HEK293 (cell line): ENCODE results near the gene CACNA2D1.

Experiments
- CTCF ChIA-PET: fragments of 350-600 bp; formaldehyde crosslinking; extraction: SDS; loops from one replicate; lab custom pipeline; 2021; ENCODE audit warnings: antibody characterized with exemption; lab: Yijun Ruan, JAX
- POLR2A ChIA-PET: fragments of 300-600 bp; formaldehyde crosslinking; extraction: SDS; loops from one replicate; lab custom pipeline; 2020; ENCODE audit warnings: antibody characterized with exemption, inconsistent platforms; lab: Yijun Ruan, JAX
- H3K27ac ChIP-seq: fragments of 200-500 bp; sonication (Bioruptor generic); 2 replicates; pipeline ENCODE4 v1.5.1; 2014; ENCODE audit warnings: low read depth, low read length, control low read depth, inconsistent platforms; ENCODE audit errors: extremely low read depth
- H3K36me3 ChIP-seq, 2 experiments: fragments of 200-500 bp in 1 of 2; sonication (Bioruptor generic) in 1 of 2; 1 replicate in 1 of 2; 2 replicates in 1 of 2; pipeline ENCODE4 v1.5.1; 2014 to 2017; ENCODE audit warnings: inconsistent platforms in 2 of 2, low read length in 2 of 2; ENCODE audit not compliant: control insufficient read depth in 2 of 2, insufficient read depth in 1 of 2
- H3K4me1 ChIP-seq: fragments of 200-500 bp; sonication (Bioruptor generic); 2 replicates; pipeline ENCODE4 v1.5.1; 2014; ENCODE audit warnings: mild to moderate bottlenecking, low read length, inconsistent platforms; ENCODE audit not compliant: control insufficient read depth, insufficient read depth
- H3K4me3 ChIP-seq: 2 replicates; pipeline ENCODE4 v1.5.1; 2011; ENCODE audit warnings: low read depth, mild to moderate bottlenecking, control low read depth, low read length, moderate library complexity
- H3K9me3 ChIP-seq: fragments of 200-500 bp; sonication (Bioruptor generic); 2 replicates; pipeline ENCODE4 v1.5.1; 2014; ENCODE audit warnings: low read depth, low read length, inconsistent platforms; ENCODE audit not compliant: control insufficient read depth, insufficient read depth
- AEBP2 ChIP-seq: fragments of 450-650 bp; formaldehyde crosslinking; IDR thresholded peaks from 2 replicates; pipeline ENCODE4 v1.5.1; 2016; ENCODE audit warnings: missing biosample characterization, missing genetic modification characterization, borderline replicate concordance
- GLI4 ChIP-seq: fragments of 450-650 bp; formaldehyde crosslinking; IDR thresholded peaks from 2 replicates; pipeline ENCODE4 v1.5.1; 2016; ENCODE audit warnings: missing biosample characterization, missing genetic modification characterization
- HIC1 ChIP-seq: fragments of 450-650 bp; formaldehyde crosslinking; IDR thresholded peaks from 2 replicates; pipeline ENCODE4 v1.5.1; 2016; ENCODE audit warnings: missing biosample characterization, missing genetic modification characterization
- KLF10 ChIP-seq: fragments of 450-650 bp; IDR thresholded peaks from 2 replicates; pipeline ENCODE4 v1.5.1; 2018; ENCODE audit warnings: missing biosample characterization, mild to moderate bottlenecking, missing genetic modification characterization
- PATZ1 ChIP-seq: fragments of 450-650 bp; formaldehyde crosslinking; IDR thresholded peaks from 2 replicates; pipeline ENCODE4 v1.5.1; 2016; ENCODE audit warnings: missing biosample characterization, missing genetic modification characterization
- ZNF114 ChIP-seq: fragments of 450-650 bp; formaldehyde crosslinking; IDR thresholded peaks from 2 replicates; pipeline ENCODE4 v1.5.0; 2017; ENCODE audit warnings: missing biosample characterization, missing genetic modification characterization
- ZNF155 ChIP-seq: fragments of 450-650 bp; formaldehyde crosslinking; IDR thresholded peaks from 2 replicates; pipeline ENCODE4 v1.5.1; 2016; ENCODE audit warnings: missing biosample characterization, missing genetic modification characterization
- ZNF18 ChIP-seq: fragments of 450-650 bp; formaldehyde crosslinking; IDR thresholded peaks from 2 replicates; pipeline ENCODE4 v1.5.1; 2016; ENCODE audit warnings: missing biosample characterization, missing genetic modification characterization
- ZNF26 ChIP-seq: fragments of 450-650 bp; formaldehyde crosslinking; IDR thresholded peaks from 2 replicates; pipeline ENCODE4 v1.5.1; 2016; ENCODE audit warnings: missing biosample characterization, missing genetic modification characterization
- ZNF610 ChIP-seq: fragments of 450-650 bp; formaldehyde crosslinking; IDR thresholded peaks from 2 replicates; pipeline ENCODE4 v1.5.1; 2016; ENCODE audit warnings: missing biosample characterization, missing genetic modification characterization, borderline replicate concordance
- ZNF623 ChIP-seq: fragments of 450-650 bp; formaldehyde crosslinking; IDR thresholded peaks from 2 replicates; pipeline ENCODE4 v1.5.1; 2016; ENCODE audit warnings: missing biosample characterization, missing genetic modification characterization
- ZNF76 ChIP-seq: fragments of 450-650 bp; formaldehyde crosslinking; IDR thresholded peaks from 2 replicates; pipeline ENCODE4; 2016; ENCODE audit warnings: low read depth, missing biosample characterization, missing genetic modification characterization, borderline replicate concordance
- ZNF776 ChIP-seq: fragments of 450-650 bp; formaldehyde crosslinking; IDR thresholded peaks from 2 replicates; pipeline ENCODE4 v1.5.0; 2017; ENCODE audit warnings: missing biosample characterization, missing genetic modification characterization, borderline replicate concordance
- ZNF837 ChIP-seq: fragments of 450-650 bp; formaldehyde crosslinking; IDR thresholded peaks from 2 replicates; pipeline ENCODE4 v1.5.1; 2016; ENCODE audit warnings: missing biosample characterization, missing genetic modification characterization
- ZSCAN30 ChIP-seq: fragments of 450-650 bp; IDR thresholded peaks from 2 replicates; pipeline ENCODE4 v1.5.1; 2018; ENCODE audit warnings: missing biosample characterization, mild to moderate bottlenecking, missing genetic modification characterization, moderate library complexity
- ZSCAN5A ChIP-seq: fragments of 450-650 bp; formaldehyde crosslinking; IDR thresholded peaks from 2 replicates; pipeline ENCODE4 v1.5.1; 2016; ENCODE audit warnings: missing biosample characterization, missing genetic modification characterization

The CACNA2D1 gene

GRCh38 chr7:82035456-82035855 is 408.1 kb downstream of the CACNA2D1 start:
- H3K4me3 ChIP-seq: no peak overlapping the region
- no peaks in the 10 kb centered on the region for H3K4me1 ChIP-seq
- H3K9me3 ChIP-seq: no peaks in the 10 kb centered on the region
- CTCF ChIA-PET: no interaction called here
- TF ChIP-seq ZNF18: no peak
- TF ChIP-seq ZNF114 (tag by site-specific recombination): no peak
- no peak for TF ChIP-seq ZNF76 (tag by site-specific recombination)
- no peak for TF ChIP-seq ZNF26 (tag by site-specific recombination)
- no peak for TF ChIP-seq HIC1 (tag by site-specific recombination)
- no peak for TF ChIP-seq ZNF610 (tag by site-specific recombination)
- no peak for TF ChIP-seq ZSCAN30
- TF ChIP-seq AEBP2 (tag by site-specific recombination): no peak
- TF ChIP-seq, all 188 proteins: peak for 0
- no peak overlapping the region for H3K27ac ChIP-seq
- POLR2A ChIA-PET: no interaction called here
- H3K36me3 ChIP-seq: no peaks in the 10 kb centered on the region

- no peaks in the 10 kb centered on the region for H3K4me1 ChIP-seq
- TF ChIP-seq PATZ1 (tag by site-specific recombination) (no peak), GLI4 (tag by site-specific recombination) (no peak), ZNF776 (tag by site-specific recombination) (no peak), ZSCAN5A (tag by site-specific recombination) (no peak), ZNF155 (tag by site-specific recombination) (no peak), ZNF623 (no peak), KLF10 (tag by site-specific recombination) (no peak), ZNF837 (tag by site-specific recombination) (no peak), ZNF610 (tag by site-specific recombination) (no peak)
- TF ChIP-seq, all 188 proteins: peak for 0
- no peak overlapping the region for H3K27ac ChIP-seq
- POLR2A ChIA-PET: no interaction called here
- H3K9me3 ChIP-seq: no peaks in the 10 kb centered on the region
- no peaks in the 10 kb centered on the region for H3K36me3 ChIP-seq
- no peak overlapping the region for H3K4me3 ChIP-seq
- CTCF ChIA-PET: interaction anchor here (0.7 kb wide), 1 partner anchor 498 kb away, joined by 5 read pairs; no protein-coding TSS in a partner anchor
Observed at GRCh38 chr7:82032901-82033300, 410.7 kb downstream of the CACNA2D1 start.
